Endothelial cell of umbilical vein (primary cell): ENCODE data around the gene SPSB1. TPM values are rescaled to one million over a fixed set of nuclear protein-coding genes. Genes with fewer than 3 reads are reported as not detected.

Experiments used
- BruUV-seq: library from RNA; stranded (reverse); fragments of 400-500 nt; replicated peaks from 2 replicates; lab custom pipeline; 2021; lab: Mats Ljungman, UMichigan
- CTCF ChIA-PET: fragments of 300-600, 350-600 bp; sonication (Branson Sonifier 250); formaldehyde crosslinking; loops from one replicate; lab custom pipeline; 2021; ENCODE audit warnings: antibody characterized with exemption, inconsistent platforms; lab: Charles Lee
- POLR2A ChIA-PET: fragments of 300-600, 350-600 bp; sonication (Branson Sonifier 250); formaldehyde crosslinking; loops from one replicate; lab custom pipeline; 2021; ENCODE audit warnings: antibody characterized with exemption, inconsistent platforms; lab: Charles Lee
- DNase-seq: peaks from one replicate; pipeline ENCODE4 v3.0.0-alpha.2; 2011; ENCODE audit warnings: low read depth, low spot score
- FAIRE-seq: peaks from 2 replicates; lab custom pipeline; 2011; peaks lifted over from hg19 to GRCh38; lab: Jason Lieb, UNC
- H2AFZ ChIP-seq: 2 replicates; pipeline ENCODE4 v1.6.0; 2012; ENCODE audit warnings: low read depth, low read length, control low read depth, inconsistent platforms
- H3K27ac ChIP-seq: 2 replicates; pipeline ENCODE4 v1.5.1; 2011; ENCODE audit warnings: low read depth, mild to moderate bottlenecking, control low read depth, low read length, moderate library complexity; ENCODE audit not compliant: insufficient read depth
- H3K27me3 ChIP-seq, 2 experiments: 2 replicates each; pipeline versions ENCODE4 v1.6.0 to v1.6.1; 2011; ENCODE audit warnings: low read length in 2 of 2, mixed read lengths in 1 of 2; ENCODE audit not compliant: control insufficient read depth in 2 of 2, insufficient read depth in 2 of 2
- H3K36me3 ChIP-seq, 2 experiments: 2 replicates in 1 of 2; 3 replicates in 1 of 2; pipeline ENCODE4 v1.5.1; 2011; ENCODE audit warnings: low read length in 2 of 2, mild to moderate bottlenecking in 1 of 2, moderate library complexity in 1 of 2; ENCODE audit not compliant: control insufficient read depth in 2 of 2, insufficient read depth in 2 of 2; ENCODE audit errors: extremely low read depth in 1 of 2
- H3K4me1 ChIP-seq: 3 replicates; pipeline ENCODE4 v1.5.1; 2011; ENCODE audit warnings: mild to moderate bottlenecking, low read length; ENCODE audit not compliant: control insufficient read depth, insufficient read depth; ENCODE audit errors: extremely low read depth
- H3K4me2 ChIP-seq: 2 replicates; pipeline ENCODE4 v1.6.1; 2011; ENCODE audit warnings: low read length, control low read depth, mixed read lengths; ENCODE audit not compliant: insufficient read depth
- H3K4me3 ChIP-seq, 3 experiments: fragments of 200-600 bp in 1 of 3; sonication (generic), shearing (Covaris generic) in 1 of 3; replicated peaks in 1 of 3; 2 replicates each; pipeline ENCODE4 v1.5.1; 2011 to 2016; ENCODE audit warnings: control low read depth in 3 of 3, low read length in 3 of 3, mild to moderate bottlenecking in 2 of 3, inconsistent platforms in 1 of 3, low read depth in 1 of 3, moderate library complexity in 1 of 3; ENCODE audit not compliant: insufficient read depth in 1 of 3
- H3K79me2 ChIP-seq: 2 replicates; pipeline ENCODE4 v1.6.0; 2012; ENCODE audit warnings: low read length, inconsistent platforms; ENCODE audit not compliant: control insufficient read depth, insufficient read depth
- H3K9ac ChIP-seq: replicated peaks from 2 replicates; pipeline ENCODE3; 2011; ENCODE audit warnings: low read length, control low read depth; ENCODE audit not compliant: insufficient read depth; ENCODE audit errors: extremely low read depth
- H3K9me1 ChIP-seq: replicated peaks from 3 replicates; pipeline ENCODE4 v1.6.0; 2011; ENCODE audit warnings: mild to moderate bottlenecking, low read length; ENCODE audit not compliant: control insufficient read depth, insufficient read depth; ENCODE audit errors: extremely low read depth
- H3K9me3 ChIP-seq: replicated peaks from 2 replicates; pipeline ENCODE4 v1.5.1; 2012; ENCODE audit warnings: low read length, inconsistent platforms; ENCODE audit not compliant: control insufficient read depth, insufficient read depth
- H4K20me1 ChIP-seq: replicated peaks from 2 replicates; pipeline ENCODE3; 2011; ENCODE audit warnings: mild to moderate bottlenecking, low read length; ENCODE audit not compliant: control insufficient read depth, insufficient read depth; ENCODE audit errors: extremely low read depth
- EZH2 ChIP-seq: IDR thresholded peaks from 2 replicates; pipeline ENCODE4 v1.6.1; 2012; ENCODE audit warnings: borderline replicate concordance, low read depth, mild to moderate bottlenecking, moderate library complexity, low read length, inconsistent platforms; ENCODE audit not compliant: severe bottlenecking
- FOS ChIP-seq: IDR thresholded peaks from 2 replicates; pipeline ENCODE4 v1.6.1; 2011; ENCODE audit warnings: mild to moderate bottlenecking, low read length, moderate library complexity, borderline replicate concordance; ENCODE audit not compliant: insufficient read depth
- GATA2 ChIP-seq: IDR thresholded peaks from 2 replicates; pipeline ENCODE4 v1.7.0; 2011; ENCODE audit warnings: low read depth, mild to moderate bottlenecking, moderate library complexity, mixed read lengths, low read length; ENCODE audit not compliant: insufficient read length, insufficient read depth
- JUN ChIP-seq: IDR thresholded peaks from 2 replicates; pipeline ENCODE4 v1.6.1; 2011; ENCODE audit warnings: borderline replicate concordance, low read depth; ENCODE audit not compliant: insufficient read length, insufficient read depth
- MYC ChIP-seq: IDR thresholded peaks from one replicate; pipeline ENCODE4 v1.6.1; 2011; ENCODE audit warnings: mild to moderate bottlenecking, low read depth, low read length
- POLR2A ChIP-seq: IDR thresholded peaks from 2 replicates; pipeline ENCODE4 v1.6.1; 2012; ENCODE audit warnings: low read depth, mild to moderate bottlenecking, control low read depth, low read length
- POLR2AphosphoS5 ChIP-seq: IDR thresholded peaks from 2 replicates; pipeline ENCODE4 v1.6.1; 2012; ENCODE audit warnings: low read depth, mild to moderate bottlenecking, control low read depth, low read length, moderate library complexity; ENCODE audit not compliant: insufficient read depth
- dilution Hi-C: fragments of 300-500 bp; cut with MboI; formaldehyde crosslinking; loops from one replicate; pipeline ENCODE4 v1.15.0; 2019; ENCODE audit warnings: low sequenced_read_pairs; ENCODE audit not compliant: extremely low pct_ligation_motif_present
- intact Hi-C: fragments of 100-400 bp; cut with micrococcal nuclease; formaldehyde crosslinking; loops from one replicate; pipeline ENCODE4 v1.10.0; 2022
- polyA plus RNA-seq, 4 experiments: library from polyadenylated mRNA; depleted of rRNA in 3 of 4; stranded (reverse) in 3 of 4; unstranded in 1 of 4; fragments of >200 nt; gene quantifications; 2 replicates each; pipeline versions ENCODE4 v1.2.1 to v1.2.3, GENCODE V29; 2011 to 2012; ENCODE audit warnings: missing spikeins in 1 of 4
- total RNA-seq: library from RNA; stranded (reverse); gene quantifications from 2 replicates; pipeline ENCODE4 v1.2.3, GENCODE V29; 2021
- TF ChIP-seq, protein P1 (sequence below): IDR thresholded peaks from 2 replicates; pipeline ENCODE4 v1.6.1; 2011; ENCODE audit not compliant: insufficient read depth, insufficient read length
- TF ChIP-seq, protein P2 (sequence below), 2 donors: IDR thresholded peaks; 1 replicate in 1 of 2; 2 replicates in 1 of 2; pipeline ENCODE4 v1.5.1; 2011; ENCODE audit warnings: low read length in 2 of 2, mild to moderate bottlenecking in 2 of 2, moderate library complexity in 2 of 2, control low read depth in 1 of 2, inconsistent platforms in 1 of 2, low read depth in 1 of 2; ENCODE audit not compliant: insufficient read depth in 1 of 2; ENCODE audit errors: extremely low read depth in 1 of 2

The SPSB1 gene
- total and polyA plus RNA-seq, 2 donors (not counting 3 experiments of a cell fraction or from before 2014, with no cell fraction given): 41.9 to 61.2 TPM

GRCh38 chr1:9314711-9315379 is 22.2 kb downstream of the SPSB1 start:
- CTCF ChIA-PET: interaction anchor here (0.6 to 1.9 kb wide), 4 partner anchors 26 to 269 kb away, joined by 3 to 5 read pairs (median 3); no protein-coding TSS in a partner anchor
- Histone ChIP-seq H3K36me3 (peaks cover 2 to 10% of the 10 kb centered on the region in 2 experiments), H3K27me3 (no peaks in the 10 kb centered on the region), H3K9ac (no peak overlapping the region), H3K4me3 (no peak overlapping the region), H3K4me1 (peaks cover 18% of the 10 kb centered on the region), H4K20me1 (peaks cover 7% of the 10 kb centered on the region), H3K79me2 (peaks cover 93% of the 10 kb centered on the region), H3K9me1 (no peaks in the 10 kb centered on the region), H3K27ac (no peak overlapping the region), H2AFZ (no peak overlapping the region), H3K4me2 (no peak overlapping the region), H3K9me3 (no peaks in the 10 kb centered on the region)
- POLR2A ChIA-PET: no interaction called here
- intact Hi-C loops: loop anchor here (1.0 kb wide), 1 partner anchor 12 kb away; no protein-coding TSS in a partner anchor
- BruUV-seq: no TSS peak
- dilution Hi-C loops: no loop called here
- TF ChIP-seq POLR2AphosphoS5: no peak
- TF ChIP-seq, protein P1, sequence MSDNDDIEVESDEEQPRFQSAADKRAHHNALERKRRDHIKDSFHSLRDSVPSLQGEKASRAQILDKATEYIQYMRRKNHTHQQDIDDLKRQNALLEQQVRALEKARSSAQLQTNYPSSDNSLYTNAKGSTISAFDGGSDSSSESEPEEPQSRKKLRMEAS: no peak
- TF ChIP-seq POLR2A: no peak
- TF ChIP-seq EZH2: no peak
- TF ChIP-seq MYC: no peak
- TF ChIP-seq JUN: no peak
- TF ChIP-seq GATA2: no peak
- TF ChIP-seq, protein P2, sequence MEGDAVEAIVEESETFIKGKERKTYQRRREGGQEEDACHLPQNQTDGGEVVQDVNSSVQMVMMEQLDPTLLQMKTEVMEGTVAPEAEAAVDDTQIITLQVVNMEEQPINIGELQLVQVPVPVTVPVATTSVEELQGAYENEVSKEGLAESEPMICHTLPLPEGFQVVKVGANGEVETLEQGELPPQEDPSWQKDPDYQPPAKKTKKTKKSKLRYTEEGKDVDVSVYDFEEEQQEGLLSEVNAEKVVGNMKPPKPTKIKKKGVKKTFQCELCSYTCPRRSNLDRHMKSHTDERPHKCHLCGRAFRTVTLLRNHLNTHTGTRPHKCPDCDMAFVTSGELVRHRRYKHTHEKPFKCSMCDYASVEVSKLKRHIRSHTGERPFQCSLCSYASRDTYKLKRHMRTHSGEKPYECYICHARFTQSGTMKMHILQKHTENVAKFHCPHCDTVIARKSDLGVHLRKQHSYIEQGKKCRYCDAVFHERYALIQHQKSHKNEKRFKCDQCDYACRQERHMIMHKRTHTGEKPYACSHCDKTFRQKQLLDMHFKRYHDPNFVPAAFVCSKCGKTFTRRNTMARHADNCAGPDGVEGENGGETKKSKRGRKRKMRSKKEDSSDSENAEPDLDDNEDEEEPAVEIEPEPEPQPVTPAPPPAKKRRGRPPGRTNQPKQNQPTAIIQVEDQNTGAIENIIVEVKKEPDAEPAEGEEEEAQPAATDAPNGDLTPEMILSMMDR (IDR thresholded peaks at IDR 0.05; ENCODE audit: extremely low read depth in 1 of 2, insufficient read depth in 1 of 2, low read depth in 1 of 2, low read length in 2 of 2): no peak
- TF ChIP-seq FOS: no peak
- FAIRE-seq (peak; percentile 8), DNase-seq (no peak)
